Peyer's patch (tissue), 4 donors: Measurements from ENCODE around the gene ILF3.

Experiments
- POLR2A ChIP-seq, 2 donors: fragments of 450-650 bp; IDR thresholded peaks; one replicate each; pipeline ENCODE4 v1.5.1; 2017; ENCODE audit warnings: antibody characterized with exemption in 2 of 2, mild to moderate bottlenecking in 2 of 2, moderate library complexity in 2 of 2
- TF ChIP-seq, protein P1 (sequence below), 6 experiments: fragments of 450-650 bp in 4 of 6; fragments of 200-600 bp in 2 of 6; sonication (generic) in 1 of 6; IDR thresholded peaks; one replicate each; pipeline ENCODE4 v1.5.1; 2017 to 2019; ENCODE audit warnings: antibody characterized with exemption in 6 of 6, mild to moderate bottlenecking in 3 of 6, moderate library complexity in 1 of 6

GRCh38 chr19:10712754-10713153 is 58.6 kb downstream of the ILF3 start:
- TF ChIP-seq, protein P1, sequence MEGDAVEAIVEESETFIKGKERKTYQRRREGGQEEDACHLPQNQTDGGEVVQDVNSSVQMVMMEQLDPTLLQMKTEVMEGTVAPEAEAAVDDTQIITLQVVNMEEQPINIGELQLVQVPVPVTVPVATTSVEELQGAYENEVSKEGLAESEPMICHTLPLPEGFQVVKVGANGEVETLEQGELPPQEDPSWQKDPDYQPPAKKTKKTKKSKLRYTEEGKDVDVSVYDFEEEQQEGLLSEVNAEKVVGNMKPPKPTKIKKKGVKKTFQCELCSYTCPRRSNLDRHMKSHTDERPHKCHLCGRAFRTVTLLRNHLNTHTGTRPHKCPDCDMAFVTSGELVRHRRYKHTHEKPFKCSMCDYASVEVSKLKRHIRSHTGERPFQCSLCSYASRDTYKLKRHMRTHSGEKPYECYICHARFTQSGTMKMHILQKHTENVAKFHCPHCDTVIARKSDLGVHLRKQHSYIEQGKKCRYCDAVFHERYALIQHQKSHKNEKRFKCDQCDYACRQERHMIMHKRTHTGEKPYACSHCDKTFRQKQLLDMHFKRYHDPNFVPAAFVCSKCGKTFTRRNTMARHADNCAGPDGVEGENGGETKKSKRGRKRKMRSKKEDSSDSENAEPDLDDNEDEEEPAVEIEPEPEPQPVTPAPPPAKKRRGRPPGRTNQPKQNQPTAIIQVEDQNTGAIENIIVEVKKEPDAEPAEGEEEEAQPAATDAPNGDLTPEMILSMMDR (IDR thresholded peaks at IDR 0.05), result no peak
- peak; percentile 63 to 66 for TF ChIP-seq POLR2A (IDR thresholded peaks at IDR 0.05)
